NB4 (cell line): Measurements from ENCODE around the gene CTIF.

Source experiments
- CTCF ChIP-seq: IDR thresholded peaks from one replicate; pipeline ENCODE4 v1.5.1; 2012; ENCODE audit warnings: low read depth, low read length
- MAX ChIP-seq: IDR thresholded peaks from 2 replicates; pipeline ENCODE4 v1.6.1; 2011; ENCODE audit warnings: low read depth, low read length
- POLR2A ChIP-seq: IDR thresholded peaks from 2 replicates; pipeline ENCODE4 v1.6.1; 2011; ENCODE audit warnings: mild to moderate bottlenecking; ENCODE audit not compliant: insufficient read length; ENCODE audit errors: extremely low read depth

DNA sequence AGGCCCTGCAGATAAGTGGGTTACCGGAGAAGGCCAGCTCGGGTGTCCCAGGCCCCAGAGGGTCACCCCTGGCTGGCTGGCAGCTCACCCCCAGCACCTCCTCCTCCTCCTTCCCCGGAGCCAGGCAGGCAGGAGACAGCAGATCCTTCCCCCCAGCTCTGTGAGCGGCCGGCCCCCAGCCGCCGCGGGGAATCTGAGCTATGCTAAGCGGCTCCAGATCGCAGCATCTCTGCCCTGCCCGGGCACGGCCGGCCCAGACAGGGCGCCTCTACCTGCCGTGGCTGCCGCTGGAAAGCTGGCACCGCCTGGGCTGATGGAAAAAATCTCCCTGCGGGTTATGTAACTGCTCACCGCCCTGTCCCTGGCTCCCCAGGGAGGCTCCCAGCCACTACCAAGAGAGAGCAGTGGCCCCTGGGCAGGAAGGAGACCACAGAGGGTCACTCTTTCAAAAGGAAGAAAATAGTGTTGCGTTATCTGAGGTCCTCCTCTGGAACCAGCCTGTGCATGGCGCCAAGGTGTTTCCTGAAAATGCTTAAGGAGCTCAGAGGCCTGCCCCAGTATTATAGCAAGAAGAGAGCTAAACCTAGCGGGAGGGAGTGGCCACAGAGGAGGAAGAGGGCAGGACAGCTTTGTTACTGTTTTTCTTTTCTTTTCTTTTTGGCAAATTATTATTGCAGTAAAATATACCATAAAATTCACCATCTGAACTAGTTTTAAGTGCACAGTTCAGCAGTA is 233.0 kb downstream of the CTIF start:
- TF ChIP-seq CTCF (no peak), POLR2A (no peak), MAX (no peak)
